Measurements from ENCODE around the gene SMARCA2. TPM values are rescaled to one million over a fixed set of nuclear protein-coding genes. Genes with fewer than 3 reads are reported as not detected.

The SMARCA2 gene
- total RNA-seq, 4 donors from 2014 or later = 76.7 to 99.0 (median 89.8) TPM

GRCh38 chr9:2181792-2182191 is 166.6 kb downstream of the SMARCA2 start:
- Histone ChIP-seq H3K4me3 (no peak overlapping the region), H3K9me3 (no peaks in the 10 kb centered on the region), H3K36me3 (peaks cover 14 to 52% (median 43%) of the 10 kb centered on the region in 4 donors), H3K4me1 (peaks cover 0 to 33% (median 18%) of the 10 kb centered on the region in 4 donors), H3K27ac (replicated peaks in 1 of 4) (no peak overlapping the region), H3K27me3 (no peaks in the 10 kb centered on the region)
- intact Hi-C loops (cut with DNase I) = loop anchor here (5.0 kb wide), 1 partner anchor 49 kb away; no protein-coding TSS in a partner anchor
- no peak for TF ChIP-seq EP300 (IDR thresholded peaks at IDR 0.05)
- peak; percentile 36 to 53 (median 40) for TF ChIP-seq CTCF (IDR thresholded peaks at IDR 0.05)
- WGBS = 87% methylated on average over 7 of the region's 7 CpGs
- DNase-seq (ENCODE audit: extremely low spot score) = no peak

- TF ChIP-seq EP300 (IDR thresholded peaks at IDR 0.05) (no peak), CTCF (IDR thresholded peaks at IDR 0.05) (no peak), POLR2AphosphoS5 (IDR thresholded peaks at IDR 0.05) (no peak), POLR2A (IDR thresholded peaks at IDR 0.05; ENCODE audit: low read depth) (no peak)
- 92% methylated on average over 14 of the region's 14 CpGs for WGBS
- Histone ChIP-seq H3K4me1 (no peaks in the 10 kb centered on the region), H3K27me3 (no peaks in the 10 kb centered on the region), H3K27ac (replicated peaks in 1 of 4) (no peak overlapping the region), H3K36me3 (peaks cover 15 to 100% (median 68%) of the 10 kb centered on the region in 4 donors), H3K4me3 (no peak overlapping the region), H3K9me3 (no peaks in the 10 kb centered on the region)
- intact Hi-C loops (cut with DNase I) = no loop called here
- peak; percentile 14 for DNase-seq (ENCODE audit: extremely low spot score)
Measured at GRCh38 chr9:2190939-2191608, 175.9 kb downstream of the SMARCA2 start.

- no peak overlapping the region for H3K27ac ChIP-seq (replicated peaks in 1 of 4)
- no peaks in the 10 kb centered on the region for H3K27me3 ChIP-seq
- H3K4me3 ChIP-seq = no peak overlapping the region
- 89% methylated on average over 4 of the region's 4 CpGs for WGBS
- peaks cover 10 to 96% (median 65%) of the 10 kb centered on the region in 4 donors for H3K36me3 ChIP-seq
- intact Hi-C loops (cut with DNase I) = no loop called here
- no peaks in the 10 kb centered on the region for H3K9me3 ChIP-seq
- H3K4me1 ChIP-seq = no peaks in the 10 kb centered on the region
- TF ChIP-seq POLR2A (IDR thresholded peaks at IDR 0.05; ENCODE audit: low read depth) = no peak
- no peak for TF ChIP-seq CTCF (IDR thresholded peaks at IDR 0.05)
- no peak for TF ChIP-seq EP300 (IDR thresholded peaks at IDR 0.05)
- TF ChIP-seq POLR2AphosphoS5 (IDR thresholded peaks at IDR 0.05) = no peak
- no peak for DNase-seq (ENCODE audit: extremely low spot score)
Measured at GRCh38 chr9:2191609-2191972, 176.4 kb downstream of the SMARCA2 start.

GRCh38 chr9:2192356-2192979 is 177.3 kb downstream of the SMARCA2 start:
- no peaks in the 10 kb centered on the region for H3K9me3 ChIP-seq
- TF ChIP-seq POLR2AphosphoS5 (IDR thresholded peaks at IDR 0.05) = no peak
- no peak overlapping the region for H3K27ac ChIP-seq (replicated peaks in 1 of 4)
- no peaks in the 10 kb centered on the region for H3K27me3 ChIP-seq
- no peaks in the 10 kb centered on the region for H3K4me1 ChIP-seq
- peak; percentile 29 for DNase-seq (ENCODE audit: extremely low spot score)
- peaks cover 6 to 87% (median 58%) of the 10 kb centered on the region in 4 donors for H3K36me3 ChIP-seq
- no peak overlapping the region for H3K4me3 ChIP-seq
- intact Hi-C loops (cut with DNase I) = no loop called here
- WGBS = 73% methylated on average over 5 of the region's 5 CpGs

GRCh38 chr9:2193552-2193951 is 178.4 kb downstream of the SMARCA2 start:
- intact Hi-C loops (cut with DNase I) = no loop called here
- no peaks in the 10 kb centered on the region for H3K27me3 ChIP-seq
- no peak overlapping the region for H3K27ac ChIP-seq (replicated peaks in 1 of 4)
- TF ChIP-seq POLR2A (IDR thresholded peaks at IDR 0.05; ENCODE audit: low read depth) = no peak
- no peak for TF ChIP-seq EP300 (IDR thresholded peaks at IDR 0.05)
- no peak for TF ChIP-seq POLR2AphosphoS5 (IDR thresholded peaks at IDR 0.05)
- TF ChIP-seq CTCF (IDR thresholded peaks at IDR 0.05) = no peak
- H3K36me3 ChIP-seq = peaks cover 6 to 76% (median 52%) of the 10 kb centered on the region in 4 donors
- H3K4me3 ChIP-seq = no peak overlapping the region
- DNase-seq (ENCODE audit: extremely low spot score) = peak; percentile 12
- WGBS = 91% methylated on average over 2 of the region's 2 CpGs
- H3K9me3 ChIP-seq = no peaks in the 10 kb centered on the region
- H3K4me1 ChIP-seq = no peaks in the 10 kb centered on the region

Measured in esophagus muscularis mucosa (tissue), 4 donors.